Colonic mucosa (tissue), 4 donors: ENCODE measurements around the gene CXorf58. TPM values are rescaled to one million over a fixed set of nuclear protein-coding genes. Genes with fewer than 3 reads are reported as not detected.

ENCODE experiments used
- DNase-seq: peaks from one replicate; pipeline ENCODE4 v3.0.0-alpha.2; 2020
- H3K27ac ChIP-seq: fragments of 200-600 bp; one replicate; pipeline ENCODE4 v1.8.0; 2021
- H3K27me3 ChIP-seq: fragments of 200-600 bp; one replicate; pipeline ENCODE4 v1.8.0; 2021
- H3K36me3 ChIP-seq: fragments of 200-600 bp; one replicate; pipeline ENCODE4 v1.8.0; 2021
- H3K4me1 ChIP-seq: fragments of 200-600 bp; one replicate; pipeline ENCODE4 v1.8.0; 2021; ENCODE audit warnings: mild to moderate bottlenecking
- H3K4me3 ChIP-seq: fragments of 200-600 bp; one replicate; pipeline ENCODE4 v1.8.0; 2021
- H3K9ac ChIP-seq, 2 donors: one replicate each; pipeline ENCODE4 v1.7.0; 2013; ENCODE audit warnings: control low read depth in 2 of 2, low read depth in 2 of 2, low read length in 2 of 2
- H3K9me3 ChIP-seq: fragments of 200-600 bp; one replicate; pipeline ENCODE4 v1.8.0; 2021
- CTCF ChIP-seq: fragments of 200-600 bp; IDR thresholded peaks from one replicate; pipeline ENCODE4 v1.8.0; 2022; ENCODE audit warnings: antibody characterized with exemption, mild to moderate bottlenecking
- intact Hi-C: fragments of 100-400 bp; cut with DNase I; formaldehyde crosslinking; loops from one replicate; pipeline ENCODE4 v1.14.1; 2022
- total RNA-seq, 2 donors: library from RNA; stranded (reverse); fragmentation: NEBNext Ultra II Directional in 1 of 2; extraction: Animal tissue kit (Norgen Biotek cat#: 25700) in 1 of 2; gene quantifications; one replicate each; pipeline ENCODE4 v1.2.1, GENCODE V29; 2021
- donor health status: healthy.
- donor health status: DM: no; HTN: no; CAD: no.
- donor health status: DM: no; HTN: no; CAD: no.

The CXorf58 gene
- total RNA-seq, 2 donors from 2014 or later = not detected

DNA sequence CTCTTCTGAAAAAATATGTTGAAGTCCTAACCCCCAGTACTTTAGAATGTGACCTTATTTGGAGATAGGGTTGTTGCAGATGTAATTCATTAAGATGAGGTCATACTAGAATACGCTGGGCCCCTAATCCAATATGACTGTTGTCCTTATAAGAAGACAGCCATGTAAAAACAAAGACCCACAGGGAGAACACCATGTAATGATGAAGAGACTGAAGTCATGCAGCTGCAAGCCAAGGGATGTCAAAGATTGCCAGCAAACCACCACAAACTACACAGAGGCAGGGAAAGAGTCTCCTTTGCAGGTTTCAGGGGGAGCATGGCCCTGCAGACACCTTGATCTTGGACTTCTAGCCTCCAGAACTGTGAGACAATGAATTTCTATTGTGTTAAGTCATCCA, 37.4 kb downstream of the CXorf58 start:
- intact Hi-C loops = no loop called here
- Histone ChIP-seq H3K9ac (no peak overlapping the region), H3K4me1 (no peaks in the 10 kb centered on the region), H3K27me3 (no peaks in the 10 kb centered on the region), H3K27ac (no peak overlapping the region), H3K4me3 (no peak overlapping the region), H3K36me3 (no peaks in the 10 kb centered on the region), H3K9me3 (no peaks in the 10 kb centered on the region)
- no peak for TF ChIP-seq CTCF
- DNase-seq = no peak

GRCh38 chrX:23952391-23952790, 44.6 kb downstream of the CXorf58 start:
- intact Hi-C loops = no loop called here
- H3K27me3 ChIP-seq = no peaks in the 10 kb centered on the region
- no peak overlapping the region for H3K9ac ChIP-seq
- no peaks in the 10 kb centered on the region for H3K36me3 ChIP-seq
- H3K27ac ChIP-seq = no peak overlapping the region
- H3K4me1 ChIP-seq = no peaks in the 10 kb centered on the region
- no peak for TF ChIP-seq CTCF
- no peaks in the 10 kb centered on the region for H3K9me3 ChIP-seq
- H3K4me3 ChIP-seq = no peak overlapping the region
- DNase-seq = no peak

DNA sequence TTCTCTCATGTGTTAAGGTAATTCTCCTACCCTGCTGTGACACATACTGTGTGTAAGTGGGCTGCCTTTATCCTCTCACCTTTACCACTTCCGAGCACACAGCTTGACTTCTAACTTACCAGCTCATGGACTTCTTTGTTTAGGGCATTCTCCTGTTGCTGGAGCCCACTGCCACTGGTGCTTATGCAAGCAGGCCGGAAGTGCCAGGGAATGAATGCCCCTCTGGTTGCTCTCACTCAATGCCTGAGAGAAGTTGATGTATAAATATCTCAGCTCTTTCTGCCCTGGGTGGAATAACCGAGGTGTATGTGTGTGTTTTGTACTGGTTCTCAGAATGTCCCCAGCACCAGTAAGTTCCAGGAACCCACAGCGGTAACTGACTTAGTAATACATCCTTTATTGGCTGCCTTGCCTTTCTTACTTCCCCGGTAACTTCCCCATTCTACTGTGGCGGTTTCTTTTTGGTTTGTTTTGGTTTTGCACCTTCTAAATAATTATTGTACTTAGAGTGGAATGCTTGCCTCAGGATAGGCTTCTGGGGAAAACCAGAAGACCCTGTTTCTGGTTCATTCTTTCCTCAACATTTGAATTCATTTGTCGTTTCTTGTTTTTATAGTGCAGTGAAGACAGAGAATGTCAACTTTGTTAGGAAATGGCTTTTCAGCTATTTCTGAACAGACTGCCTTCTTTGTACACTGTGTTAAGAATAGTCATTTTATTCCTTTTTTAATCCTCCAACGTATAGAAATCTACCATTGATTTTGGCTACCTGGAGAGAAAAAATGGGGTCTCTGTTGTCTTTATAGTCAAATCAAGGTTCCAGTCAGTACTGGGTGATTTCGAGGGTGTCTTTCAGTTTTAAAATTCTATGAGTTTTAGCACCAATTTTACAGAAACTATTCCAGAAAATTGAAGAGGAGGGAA, 45.4 kb downstream of the CXorf58 start:
- intact Hi-C loops = no loop called here
- TF ChIP-seq CTCF = no peak
- Histone ChIP-seq H3K27me3 (no peaks in the 10 kb centered on the region), H3K27ac (no peak overlapping the region), H3K9me3 (no peaks in the 10 kb centered on the region), H3K36me3 (no peaks in the 10 kb centered on the region), H3K4me1 (no peaks in the 10 kb centered on the region), H3K9ac (no peak overlapping the region), H3K4me3 (no peak overlapping the region)
- no peak for DNase-seq

DNA sequence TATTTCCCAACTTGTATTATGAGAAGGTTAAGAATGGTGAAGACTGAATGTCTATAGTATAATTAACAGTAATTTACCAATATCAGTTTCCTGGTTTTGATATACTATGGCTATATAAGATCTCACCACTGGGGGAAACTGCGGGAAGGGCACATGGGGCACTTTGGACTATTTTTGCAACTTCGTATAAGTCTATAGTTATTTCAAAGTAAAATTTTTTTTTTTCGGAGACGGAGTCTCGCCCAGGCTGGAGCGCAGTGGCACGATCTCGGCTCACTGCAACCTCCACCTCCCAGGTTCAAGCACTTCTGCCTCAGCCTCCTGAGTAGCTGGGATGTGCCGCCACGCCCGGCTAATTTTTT, 46.1 kb downstream of the CXorf58 start:
- Histone ChIP-seq H3K9me3 (no peaks in the 10 kb centered on the region), H3K27ac (no peak overlapping the region), H3K4me1 (no peaks in the 10 kb centered on the region), H3K4me3 (no peak overlapping the region), H3K9ac (no peak overlapping the region), H3K36me3 (no peaks in the 10 kb centered on the region), H3K27me3 (no peaks in the 10 kb centered on the region)
- no peak for DNase-seq
- TF ChIP-seq CTCF = no peak
- intact Hi-C loops = no loop called here

GRCh38 chrX:23954396-23954795, 46.6 kb downstream of the CXorf58 start:
- Histone ChIP-seq H3K9me3 (no peaks in the 10 kb centered on the region), H3K4me1 (no peaks in the 10 kb centered on the region), H3K27me3 (no peaks in the 10 kb centered on the region), H3K4me3 (no peak overlapping the region), H3K36me3 (no peaks in the 10 kb centered on the region), H3K27ac (no peak overlapping the region), H3K9ac (no peak overlapping the region)
- intact Hi-C loops = no loop called here
- DNase-seq = no peak
- TF ChIP-seq CTCF = no peak
